SKM-1 treated with dmso at 0.1 percent for 144 hours (cell line): Measurements from ENCODE around the gene TMOD2.

Experiments used
- DNase-seq: peaks from one replicate; lab custom pipeline; 2025; ENCODE audit not compliant: unreplicated experiment; lab: John Stamatoyannopoulos, UW

TMOD2 gene

DNA sequence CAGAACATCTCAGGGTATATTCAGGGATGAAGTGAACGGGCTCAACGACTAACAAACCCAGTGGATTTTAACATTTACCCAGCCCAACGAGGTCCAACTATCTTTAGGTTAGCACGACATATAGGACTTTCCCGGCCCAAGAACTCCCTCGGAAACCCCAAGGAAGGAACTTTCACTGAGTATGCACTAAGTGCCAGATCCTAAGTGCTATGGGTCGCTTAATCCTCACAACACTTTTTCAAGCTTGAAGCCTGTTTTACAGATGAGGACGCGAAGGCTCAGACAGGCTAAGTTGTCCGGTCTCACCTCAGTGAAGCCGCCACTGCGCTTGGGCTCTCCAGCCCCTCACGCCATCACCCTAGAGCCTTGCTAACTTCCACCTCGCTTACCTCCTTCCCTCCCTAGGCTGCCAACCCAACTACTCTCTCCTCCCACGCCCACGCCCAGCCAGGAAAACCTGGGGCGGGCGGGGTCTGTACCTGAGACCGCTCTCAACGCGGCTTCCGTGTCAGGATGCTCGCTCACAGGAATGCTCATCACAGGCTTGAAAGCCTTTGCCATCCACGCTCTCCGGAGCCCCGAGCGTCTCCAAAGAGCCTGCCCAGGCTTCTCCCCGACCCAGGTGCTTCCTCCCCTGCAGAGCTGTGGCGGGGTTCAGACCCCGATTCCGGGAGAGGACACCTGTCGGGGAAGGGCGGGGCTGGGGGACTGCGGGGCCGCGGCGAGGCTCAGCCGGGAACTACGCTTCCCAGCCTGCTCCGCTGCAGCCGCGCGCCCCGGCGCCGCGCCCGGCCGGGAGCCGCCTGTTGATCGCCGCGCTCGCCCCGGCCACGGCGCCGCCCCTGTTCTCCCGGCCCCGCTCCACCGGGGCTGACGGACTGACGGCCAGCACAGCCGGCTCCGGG is at the start of gene TMOD2:
Gene TMOD2, plus strand, starts transcription at position 806 of the 905 bp plus-strand sequence. CDS start 14,845 bp downstream, outside the sequence.
- no peak for DNase-seq

DNA sequence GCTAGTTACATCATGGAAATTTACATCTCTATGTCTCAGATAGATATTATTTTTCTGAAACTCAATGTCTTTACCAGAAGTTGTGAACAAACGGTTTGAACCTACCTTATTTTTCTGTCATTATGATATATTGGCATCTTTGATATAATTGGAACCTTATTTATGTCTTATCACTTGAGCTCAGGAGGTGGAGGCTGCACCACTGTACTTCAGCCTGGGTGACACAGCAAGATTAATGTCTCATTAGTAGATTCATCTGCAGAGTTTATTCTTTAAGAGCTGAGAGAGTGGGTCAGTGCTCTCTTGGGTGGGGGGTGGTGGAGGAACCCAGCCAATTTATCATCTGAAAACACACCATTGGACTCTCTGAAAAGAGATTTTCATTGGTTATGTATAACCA is 48.7 kb upstream of the TMOD2 start:
- no peak for DNase-seq

DNA sequence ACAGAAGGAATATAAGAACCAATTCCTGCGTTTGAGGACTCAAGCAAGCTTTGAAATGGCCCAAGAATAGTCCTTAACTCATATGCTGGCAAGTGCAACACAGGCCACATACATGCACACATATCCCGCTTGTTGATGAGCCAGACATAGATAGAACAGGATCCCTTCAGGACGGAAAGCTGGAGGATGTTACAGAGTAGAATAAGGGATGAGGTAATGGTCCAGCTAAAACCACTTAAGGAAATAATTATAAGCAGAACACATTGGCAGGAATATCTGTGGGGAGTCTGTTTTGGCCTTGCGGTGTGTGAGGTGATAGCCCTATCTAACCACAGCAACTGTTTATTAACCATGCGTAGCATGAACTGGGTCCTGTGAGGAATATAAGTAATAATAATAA is 45.1 kb upstream of the TMOD2 start:
- no peak for DNase-seq

DNA sequence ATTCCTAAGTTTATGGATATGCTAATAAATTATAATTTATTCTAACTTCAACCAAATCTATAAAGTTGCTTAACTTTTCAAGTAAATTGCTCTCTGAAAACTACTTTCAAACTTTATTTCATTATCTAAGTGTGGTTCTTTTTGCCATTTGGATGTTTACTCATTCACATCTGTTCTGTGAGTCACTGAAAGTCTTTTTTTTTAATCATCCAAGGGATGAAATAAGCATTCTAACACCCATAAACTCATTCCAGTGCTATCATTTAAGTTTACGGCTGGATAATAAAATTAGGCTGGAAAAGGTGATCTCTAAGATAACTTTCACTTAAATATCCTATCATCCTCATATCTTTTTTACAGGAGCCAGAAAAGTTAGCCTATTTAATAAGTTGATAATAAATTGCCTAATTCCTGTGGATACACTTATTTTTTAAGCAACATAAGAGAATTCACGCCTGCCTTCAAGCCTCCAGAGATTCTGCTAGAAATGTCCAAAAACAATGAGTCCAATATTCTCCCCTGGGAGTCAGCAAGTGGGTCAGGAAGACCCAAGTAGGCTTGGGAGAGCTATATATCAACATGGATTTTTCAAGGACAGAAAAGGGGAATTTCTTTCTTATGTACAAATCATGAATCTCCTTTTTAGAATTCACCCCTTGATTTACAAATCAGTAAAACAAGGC is 44.3 kb upstream of the TMOD2 start:
- DNase-seq, result no peak

DNA sequence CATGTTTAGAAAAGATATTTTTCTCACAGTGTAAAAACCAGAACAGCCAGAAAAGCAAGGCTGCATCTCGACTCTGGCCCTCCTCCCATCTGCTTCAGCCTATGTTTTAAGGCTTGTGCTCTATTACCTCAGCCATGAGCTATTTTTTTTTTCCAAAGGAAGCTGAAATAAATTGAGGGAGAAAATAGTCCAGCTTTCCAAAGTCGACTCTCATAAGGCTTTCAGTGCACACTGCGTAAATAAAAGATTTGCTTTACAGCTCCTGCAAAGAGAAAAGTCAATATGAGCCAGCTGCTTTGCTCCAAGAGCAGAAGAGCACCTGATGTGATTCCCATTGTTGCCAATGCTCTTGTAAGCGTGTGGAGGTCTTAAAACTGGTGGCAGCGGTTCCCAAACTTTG is 43.4 kb upstream of the TMOD2 start:
- no peak for DNase-seq

DNA sequence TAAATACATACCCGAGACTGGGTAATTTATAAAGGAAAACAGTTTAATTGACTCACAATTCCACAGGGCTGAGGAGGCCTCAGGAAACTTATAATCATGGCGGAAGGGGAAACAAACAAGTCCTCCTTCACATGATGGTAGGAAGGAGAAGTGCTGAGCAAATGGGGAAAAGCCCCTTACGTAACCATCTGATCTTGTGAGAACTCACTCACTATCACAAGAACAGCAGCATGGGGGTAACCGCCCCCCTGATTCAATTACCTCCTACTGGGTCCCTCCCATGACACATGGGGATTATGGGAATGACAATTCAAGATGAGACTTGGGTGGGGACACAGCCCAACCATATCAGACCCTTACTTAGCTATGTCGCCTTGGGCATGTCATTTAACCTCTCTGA is 42.4 kb upstream of the TMOD2 start:
- DNase-seq, result peak; percentile 6

DNA sequence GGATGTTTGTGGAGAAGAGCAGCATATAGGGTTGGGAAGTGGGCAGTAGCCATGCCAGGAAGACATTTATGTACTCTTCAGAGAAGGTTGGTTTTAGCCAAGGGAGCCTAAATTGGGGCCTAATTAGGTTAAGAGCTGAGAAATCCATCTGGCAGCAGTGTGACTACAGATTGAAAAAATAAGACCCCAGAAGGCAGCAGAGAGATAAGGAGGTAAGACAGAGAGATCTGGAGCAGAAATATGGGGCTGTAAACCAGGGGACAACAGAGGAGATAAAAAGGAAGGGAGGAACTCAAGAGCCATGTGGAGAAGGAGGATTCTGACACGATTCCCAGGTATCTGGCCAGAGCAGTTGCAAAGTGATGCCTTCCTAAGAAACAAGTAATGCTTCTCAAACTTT is 37.2 kb upstream of the TMOD2 start:
- DNase-seq, result no peak

DNA sequence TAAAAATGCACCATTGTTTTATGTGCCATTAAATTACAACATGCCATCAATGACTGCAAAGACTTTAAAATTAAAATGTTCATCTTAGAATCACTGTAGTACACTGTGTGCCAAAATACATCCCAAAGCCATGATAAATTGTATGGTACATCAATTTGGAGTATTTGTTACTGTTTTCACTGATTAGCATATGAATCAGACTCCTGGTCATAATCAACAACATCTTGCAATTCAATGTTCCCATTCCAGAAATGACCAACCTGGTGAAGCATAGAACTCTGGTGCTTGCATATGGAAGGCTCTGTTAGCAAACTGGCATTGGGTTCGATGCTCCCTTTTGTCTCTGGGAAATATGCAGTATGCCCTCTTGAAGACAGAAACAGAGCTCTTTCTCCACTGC is 36.5 kb upstream of the TMOD2 start:
- DNase-seq, result no peak

DNA sequence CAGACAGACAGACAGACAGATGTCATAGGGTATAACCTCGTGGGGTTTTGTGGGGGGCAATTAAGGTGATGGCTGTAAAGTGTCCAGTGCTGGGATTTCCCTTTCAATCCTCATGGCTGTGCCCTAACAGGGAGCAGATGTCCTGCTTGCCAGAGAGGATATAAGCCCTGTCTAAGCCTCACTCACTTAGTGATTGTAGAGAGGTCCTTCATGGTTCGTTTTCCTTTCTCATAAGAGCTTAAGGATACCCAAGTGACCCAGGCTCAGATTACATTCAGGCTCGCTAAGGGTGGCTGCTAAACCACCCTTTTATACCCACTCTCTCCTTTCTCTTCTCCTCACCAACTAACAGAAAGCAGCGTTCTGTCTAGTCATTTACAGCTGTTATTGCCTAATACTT is 33.2 kb upstream of the TMOD2 start:
- no peak for DNase-seq

DNA sequence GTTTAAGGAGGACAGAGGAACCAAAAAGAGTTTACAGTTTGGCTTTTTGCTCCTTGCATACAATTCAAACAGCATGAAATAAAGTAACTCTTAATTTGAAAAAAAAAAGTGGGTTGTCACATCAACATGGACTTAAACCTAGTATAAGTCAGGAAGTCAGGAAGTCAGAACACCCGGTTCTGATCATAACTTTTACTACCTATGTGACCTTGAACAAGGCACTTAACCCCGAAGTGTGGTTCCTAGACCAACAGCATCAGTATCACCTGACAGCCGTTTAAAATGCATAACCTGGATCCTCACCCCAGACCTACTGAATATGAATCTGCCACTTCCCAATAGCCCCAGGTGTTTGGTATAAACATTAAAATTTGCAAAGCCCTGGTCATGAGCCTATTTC is 32.7 kb upstream of the TMOD2 start:
- DNase-seq, result no peak

DNA sequence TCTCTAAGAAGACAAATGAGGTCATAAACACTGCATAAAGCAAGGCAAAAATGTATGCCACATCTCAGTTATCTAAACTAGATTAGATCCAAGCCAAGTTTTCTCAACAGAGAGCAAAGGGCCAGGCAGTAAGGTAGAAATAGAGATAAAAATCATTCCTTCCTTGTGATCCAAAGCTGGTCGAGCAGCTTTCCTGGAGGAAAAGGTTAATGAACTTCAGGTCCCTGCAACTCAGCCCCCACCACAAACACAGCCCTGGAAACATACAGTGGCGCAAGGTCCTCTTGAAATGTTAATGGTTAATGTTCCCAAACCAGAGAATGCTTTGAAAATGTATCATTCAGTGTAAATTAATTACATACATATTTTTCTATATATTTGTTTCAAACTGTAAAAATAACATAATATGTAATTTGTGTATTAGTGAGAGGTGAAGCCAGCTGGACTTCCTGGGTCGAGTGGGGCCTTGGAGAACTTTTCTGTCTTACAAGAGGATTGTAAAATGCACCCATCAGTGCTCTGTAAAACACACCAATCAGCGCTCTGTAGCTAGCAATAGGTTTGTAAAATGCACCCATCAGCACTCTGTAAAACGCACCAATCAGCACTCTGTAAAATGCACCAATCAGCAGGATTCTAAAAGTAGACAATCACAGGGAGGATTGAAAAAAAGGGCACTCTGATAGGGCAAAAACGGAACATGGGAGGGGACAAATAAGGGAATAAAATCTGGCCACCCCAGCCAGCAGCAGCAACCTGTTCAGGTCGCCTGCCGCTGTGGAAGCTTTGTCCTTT is 31.0 kb upstream of the TMOD2 start:
- no peak for DNase-seq

DNA sequence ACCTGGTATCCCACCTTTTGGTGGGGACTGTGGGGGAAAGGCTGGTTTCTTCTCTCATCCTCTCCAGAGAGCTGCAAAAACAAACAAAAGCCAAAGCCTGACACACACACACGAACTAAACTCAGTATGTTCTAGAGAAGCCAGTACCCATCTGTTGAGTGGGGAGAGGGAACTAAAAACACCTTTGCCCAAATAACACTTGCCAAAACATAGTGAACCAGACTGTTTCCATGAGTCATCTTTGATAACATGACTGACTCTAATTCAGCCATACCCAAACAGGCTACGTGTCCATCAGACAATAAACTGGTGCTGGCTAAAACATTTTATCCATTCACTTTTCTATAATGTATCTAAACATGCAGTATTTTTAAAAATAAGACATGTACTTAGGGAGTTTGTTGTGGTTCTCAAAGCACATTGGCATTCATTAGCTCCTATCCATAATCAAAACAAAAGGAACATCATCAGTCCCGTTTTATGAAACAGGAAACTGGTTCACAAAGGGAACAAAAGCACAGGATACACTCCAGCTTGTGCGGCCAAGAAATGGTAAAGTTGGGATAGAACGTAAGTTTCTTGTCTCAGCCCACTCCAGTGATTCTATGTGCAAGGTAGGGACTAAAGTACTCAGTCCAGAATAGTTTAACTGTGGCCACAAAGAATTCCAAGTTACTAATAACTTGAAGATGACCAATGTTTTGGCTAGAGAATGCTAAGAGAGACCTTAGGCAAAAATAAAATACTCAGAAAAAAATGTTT is 30.0 kb upstream of the TMOD2 start:
- no peak for DNase-seq

DNA sequence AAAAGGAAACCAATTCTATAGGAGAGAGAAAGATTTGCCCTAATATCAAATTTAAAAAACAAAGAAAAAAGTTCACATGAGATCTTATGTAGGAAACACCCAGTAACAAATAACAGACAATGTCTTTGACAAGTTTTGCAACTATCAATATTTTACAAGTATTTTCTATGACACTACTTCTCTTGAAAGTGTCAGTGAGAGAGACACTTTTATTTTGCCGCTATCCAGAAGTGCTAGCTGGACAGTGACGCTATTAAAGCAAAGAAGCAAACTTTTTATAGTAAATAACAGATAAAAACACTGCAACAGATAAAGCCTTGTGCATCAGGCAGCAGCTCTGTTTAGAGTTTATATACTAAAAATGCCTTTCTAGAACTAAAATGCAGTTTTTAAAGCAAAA is 27.2 kb upstream of the TMOD2 start:
- DNase-seq, result no peak

DNA sequence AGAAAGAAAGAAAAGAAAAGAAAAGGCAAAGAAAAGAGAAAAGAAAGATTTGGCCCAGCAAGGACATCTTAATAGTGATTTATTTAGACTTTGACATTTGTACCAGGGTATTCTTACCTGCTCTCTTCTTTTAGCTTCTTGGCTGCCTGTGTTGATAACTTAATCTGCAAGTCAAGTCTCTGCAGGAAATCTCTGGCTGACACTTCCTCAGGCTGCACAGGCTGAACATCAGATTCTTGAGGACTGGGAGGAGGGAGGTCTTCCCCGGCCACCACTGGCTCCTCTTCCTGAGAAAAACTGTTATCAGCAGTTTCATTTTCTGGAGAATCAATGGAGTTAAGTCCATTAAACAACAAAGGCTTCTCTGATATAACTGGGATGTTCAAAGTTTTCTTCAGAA is 26.7 kb upstream of the TMOD2 start:
- DNase-seq, result no peak

DNA sequence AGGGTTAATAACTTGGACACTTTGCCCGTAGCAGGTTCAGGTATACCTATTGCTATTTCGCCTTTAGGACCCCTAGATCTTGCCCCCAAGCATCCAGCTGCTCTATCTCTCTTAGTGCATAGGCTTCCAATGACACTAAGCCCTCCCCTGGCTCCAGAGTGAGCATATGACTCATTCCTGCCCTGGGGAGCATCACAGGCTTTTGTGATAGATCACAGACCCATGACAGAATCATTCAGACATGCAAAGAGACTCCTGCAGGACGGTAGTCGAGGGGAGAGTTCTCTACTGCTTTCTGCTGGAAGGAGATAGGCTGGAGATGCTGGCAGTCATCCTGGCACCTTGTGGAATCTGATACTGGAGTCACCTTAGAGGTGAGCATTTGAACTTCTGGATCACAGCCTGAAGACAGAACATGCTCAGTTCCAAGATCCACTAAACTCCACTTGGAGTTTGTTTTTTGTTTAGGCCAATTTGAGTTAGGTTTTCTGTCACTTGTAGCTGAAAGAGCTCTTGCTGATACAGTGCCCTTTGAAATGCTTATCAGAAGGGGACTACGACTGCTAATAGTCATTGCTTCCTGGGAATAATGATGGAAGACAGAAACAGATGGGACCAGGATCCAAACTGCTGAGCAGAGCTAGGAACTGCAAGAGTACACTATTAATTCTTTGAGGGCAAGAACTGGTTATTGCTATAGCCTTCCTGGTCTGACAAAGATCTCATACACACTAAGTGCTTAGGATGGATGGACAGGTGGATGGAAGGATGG is 24.9 kb upstream of the TMOD2 start:
- no peak for DNase-seq

DNA sequence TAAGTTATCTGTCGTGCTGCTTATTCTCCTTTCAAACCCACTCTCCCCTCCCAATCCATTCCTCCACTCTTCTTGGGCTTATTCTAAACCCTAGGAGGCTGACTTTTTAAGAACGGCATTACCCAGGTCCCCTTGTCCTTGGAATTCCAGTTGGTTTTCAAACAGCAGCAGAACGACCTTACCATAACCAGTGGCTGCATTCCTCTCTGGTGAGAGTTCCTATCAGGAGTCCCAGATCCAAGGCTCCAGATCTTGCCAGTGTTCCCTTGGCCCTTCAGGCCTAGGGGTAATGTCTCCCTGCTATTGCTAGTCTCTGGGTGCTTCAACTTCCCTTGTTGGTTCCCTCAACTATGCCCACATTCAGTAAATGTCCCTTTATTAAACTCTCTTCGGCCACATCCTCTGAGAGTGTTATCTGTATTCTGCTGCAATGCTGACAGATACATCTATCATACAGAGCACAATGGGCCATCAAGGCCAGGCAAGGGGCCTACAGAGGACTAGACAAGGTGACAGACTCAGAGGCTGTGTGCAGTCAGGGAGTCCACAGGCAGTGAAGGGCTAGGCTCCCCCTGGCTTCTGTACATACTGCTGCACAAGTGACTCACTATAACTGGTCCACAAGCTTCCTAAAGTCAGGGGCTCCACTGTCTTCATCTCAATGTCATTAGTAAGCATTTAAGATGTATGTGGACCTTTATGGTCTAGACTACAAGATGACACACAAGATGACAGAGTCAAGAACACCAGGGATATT is 24.1 kb upstream of the TMOD2 start:
- DNase-seq, result no peak

DNA sequence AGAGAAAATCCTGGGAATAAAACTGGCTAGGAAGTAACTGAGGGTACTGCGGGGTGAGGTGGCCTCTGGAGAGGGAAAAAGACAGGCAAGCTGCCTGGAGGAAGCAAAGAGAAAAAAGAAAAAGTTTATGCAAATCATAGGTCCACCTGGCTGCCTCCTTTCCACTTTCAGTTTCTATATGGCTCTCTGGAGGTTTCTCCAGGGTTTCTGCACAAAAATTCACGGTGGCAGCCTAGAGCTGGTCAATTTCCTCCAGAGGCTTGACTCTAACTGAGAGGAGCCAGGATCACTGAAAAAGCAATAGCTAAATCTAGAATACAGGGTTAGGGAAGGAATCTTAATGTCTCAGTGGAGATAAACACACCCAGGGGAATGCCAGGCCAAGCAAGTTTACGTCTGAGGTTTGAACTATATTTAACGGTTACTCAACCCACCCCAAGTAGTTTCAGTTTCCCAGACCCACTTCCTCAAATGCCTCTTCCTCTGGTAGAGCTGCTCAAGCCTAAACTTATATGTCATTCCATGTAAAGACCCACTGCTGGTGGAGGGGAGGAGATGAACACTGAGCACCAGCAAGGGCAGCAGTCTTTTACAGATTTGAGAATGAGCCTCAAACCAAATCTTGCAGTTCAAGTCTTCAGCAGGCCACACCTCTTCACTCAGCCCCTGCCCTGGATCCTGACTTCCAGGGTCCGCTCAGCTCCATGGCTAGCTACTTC is 19.7 kb upstream of the TMOD2 start:
- DNase-seq, result peak; percentile 94

DNA sequence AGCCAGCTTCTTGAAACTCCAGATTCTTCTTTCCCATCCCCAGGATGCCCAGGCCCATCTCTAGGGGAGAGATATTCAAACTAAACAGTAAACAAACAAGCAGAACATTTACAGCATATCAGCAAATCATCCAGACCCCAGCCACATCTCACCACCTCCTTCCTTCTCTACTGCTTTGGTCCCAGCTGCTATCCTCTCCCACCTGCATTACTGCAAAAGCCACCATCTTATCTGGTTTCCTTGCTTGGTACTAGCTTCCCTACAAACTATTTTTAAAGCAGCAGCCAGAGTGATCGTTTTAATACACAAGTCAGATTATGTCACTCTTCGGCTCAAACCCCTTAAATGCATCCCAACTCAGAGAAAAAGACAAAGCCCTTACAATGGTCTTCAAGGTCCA is 18.8 kb upstream of the TMOD2 start:
- no peak for DNase-seq
